Kidney (tissue), 14 donors: ENCODE measurements around the gene ZDHHC18. TPM values are rescaled to one million over a fixed set of nuclear protein-coding genes. Genes with fewer than 3 reads are reported as not detected.

Source experiments
- DNase-seq, 5 donors: peaks; one replicate each; pipeline ENCODE4 v3.0.0-alpha.2; 2013 to 2020
- FAIRE-seq: peaks from 2 replicates; lab custom pipeline; 2012; peaks lifted over from hg19 to GRCh38; lab: Jason Lieb, UNC
- H3K27ac ChIP-seq, 2 donors: one replicate each; pipeline ENCODE4 v1.7.0; 2013; ENCODE audit warnings: low read depth in 2 of 2, low read length in 2 of 2, inconsistent platforms in 1 of 2
- H3K27me3 ChIP-seq: one replicate; pipeline ENCODE4 v1.7.1; 2013; ENCODE audit warnings: low read length, inconsistent platforms; ENCODE audit not compliant: control insufficient read depth, insufficient read depth
- H3K36me3 ChIP-seq, 3 donors: one replicate each; pipeline versions ENCODE4 v1.7.0 to v1.7.1; 2013; ENCODE audit warnings: low read length in 3 of 3, control low read depth in 1 of 3, inconsistent platforms in 1 of 3; ENCODE audit not compliant: insufficient read depth in 3 of 3, control insufficient read depth in 2 of 3
- H3K4me1 ChIP-seq, 3 donors: one replicate each; pipeline versions ENCODE4 v1.7.0 to v1.7.1; 2013; ENCODE audit warnings: low read length in 3 of 3, inconsistent platforms in 1 of 3, low read depth in 1 of 3; ENCODE audit not compliant: control insufficient read depth in 2 of 3, insufficient read depth in 2 of 3
- H3K4me3 ChIP-seq, 3 donors: one replicate each; pipeline versions ENCODE4 v1.7.0 to v1.8.1; 2013; ENCODE audit warnings: low read length in 3 of 3, control low read depth in 1 of 3, inconsistent platforms in 1 of 3
- H3K9ac ChIP-seq, 3 donors: one replicate each; pipeline versions ENCODE4 v1.7.0 to v1.7.1; 2013; ENCODE audit warnings: low read length in 3 of 3, control low read depth in 1 of 3, inconsistent platforms in 1 of 3
- H3K9me3 ChIP-seq, 3 donors: one replicate each; pipeline versions ENCODE4 v1.7.0 to v1.7.1; 2013; ENCODE audit warnings: low read length in 3 of 3, control low read depth in 1 of 3, inconsistent platforms in 1 of 3; ENCODE audit not compliant: control insufficient read depth in 2 of 3, insufficient read depth in 1 of 3
- CTCF ChIP-seq: IDR thresholded peaks from 3 replicates; pipeline ENCODE4 v1.5.1; 2012; ENCODE audit warnings: mild to moderate bottlenecking, moderate library complexity, borderline replicate concordance; ENCODE audit not compliant: insufficient read depth; ENCODE audit errors: extremely low read depth
- intact Hi-C: fragments of 100-400 bp; cut with DNase I; formaldehyde crosslinking; loops from one replicate; pipeline ENCODE4 v1.11.1; 2022
- polyA plus RNA-seq: library from polyadenylated mRNA; stranded (reverse); fragments of 350-450 nt; fragmentation: Illumina TruSeq; extraction: RNeasy Lipid Tissue Mini Kit (QIAGEN cat#74804); gene quantifications from one replicate; pipeline ENCODE4 v1.2.3, GENCODE V29; 2014; ENCODE audit warnings: low read depth, low replicate concordance; ENCODE audit not compliant: insufficient read depth
- total RNA-seq: library from RNA; stranded (reverse); fragmentation: NEBNext Ultra II Directional; extraction: Animal tissue kit (Norgen Biotek cat#: 25700); gene quantifications from one replicate; pipeline ENCODE4 v1.2.1, GENCODE V29; 2021
- donor health status: control.
- donor health status: control.
- donor health status: control.
- donor health status: control.
- donor health status: control.
- donor health status: DM: yes; HTN: yes; CAD: no.
- donor health status: Normal renal cell carcinoma (clear cell type).

ZDHHC18 gene
- total and polyA plus RNA-seq, 2 donors from 2014 or later: 6.7 to 15.6 TPM

- Histone ChIP-seq H3K27ac (no peak overlapping the region), H3K27me3 (no peaks in the 10 kb centered on the region), H3K4me1 (peaks cover 0 to 3% (median 0%) of the 10 kb centered on the region in 3 donors), H3K9ac (no peak overlapping the region), H3K36me3 (peaks cover 0 to 33% (median 17%) of the 10 kb centered on the region in 3 donors), H3K4me3 (no peak overlapping the region), H3K9me3 (no peaks in the 10 kb centered on the region)
- intact Hi-C loops: no loop called here
- no peak for TF ChIP-seq CTCF
- FAIRE-seq (no peak), DNase-seq (no peak)
Measured at GRCh38 chr1:26853600-26853999, 27.1 kb downstream of the ZDHHC18 start.

- FAIRE-seq: no peak
- H3K27ac ChIP-seq: no peak overlapping the region
- H3K9ac ChIP-seq: no peak overlapping the region
- no peak for DNase-seq
- intact Hi-C loops: no loop called here
- H3K9me3 ChIP-seq: no peaks in the 10 kb centered on the region
- no peak for TF ChIP-seq CTCF
- H3K4me1 ChIP-seq: no peaks in the 10 kb centered on the region
- H3K27me3 ChIP-seq: no peaks in the 10 kb centered on the region
- H3K36me3 ChIP-seq: peaks cover 0 to 33% (median 17%) of the 10 kb centered on the region in 3 donors
- H3K4me3 ChIP-seq: no peak overlapping the region
Measured at GRCh38 chr1:26854906-26855305, 28.4 kb downstream of the ZDHHC18 start.

GRCh38 chr1:26855636-26856035 lies 29.1 kb downstream of the ZDHHC18 start:
- TF ChIP-seq CTCF: no peak
- H3K36me3 ChIP-seq: peaks cover 0 to 30% (median 12%) of the 10 kb centered on the region in 3 donors
- H3K9me3 ChIP-seq: no peaks in the 10 kb centered on the region
- no peak overlapping the region for H3K4me3 ChIP-seq
- DNase-seq: no peak
- no peak for FAIRE-seq
- H3K4me1 ChIP-seq: no peaks in the 10 kb centered on the region
- H3K9ac ChIP-seq: no peak overlapping the region
- no peak overlapping the region for H3K27ac ChIP-seq
- no peaks in the 10 kb centered on the region for H3K27me3 ChIP-seq
- intact Hi-C loops: no loop called here

GRCh38 chr1:26856181-26856580 lies 29.7 kb downstream of the ZDHHC18 start:
- no peak overlapping the region for H3K27ac ChIP-seq
- no peak overlapping the region for H3K9ac ChIP-seq
- no peaks in the 10 kb centered on the region for H3K4me1 ChIP-seq
- intact Hi-C loops: no loop called here
- H3K9me3 ChIP-seq: no peaks in the 10 kb centered on the region
- DNase-seq (no peak), FAIRE-seq (no peak)
- H3K36me3 ChIP-seq: peaks cover 0 to 26% (median 8%) of the 10 kb centered on the region in 3 donors
- TF ChIP-seq CTCF: no peak
- H3K4me3 ChIP-seq: no peak overlapping the region
- H3K27me3 ChIP-seq: no peaks in the 10 kb centered on the region
